ENCODE data around the gene ANKRD33B. TPM values are rescaled to one million over a fixed set of nuclear protein-coding genes. Genes with fewer than 3 reads are reported as not detected.
"Not testable (repeated sequence)": the region's sequence is repeated elsewhere in the genome, so short reads cannot be mapped to it uniquely, and the experiment has no call there.

Gene ANKRD33B
- polyA plus RNA-seq, 3 donors = 0.05 TPM; not detected in 2

DNA sequence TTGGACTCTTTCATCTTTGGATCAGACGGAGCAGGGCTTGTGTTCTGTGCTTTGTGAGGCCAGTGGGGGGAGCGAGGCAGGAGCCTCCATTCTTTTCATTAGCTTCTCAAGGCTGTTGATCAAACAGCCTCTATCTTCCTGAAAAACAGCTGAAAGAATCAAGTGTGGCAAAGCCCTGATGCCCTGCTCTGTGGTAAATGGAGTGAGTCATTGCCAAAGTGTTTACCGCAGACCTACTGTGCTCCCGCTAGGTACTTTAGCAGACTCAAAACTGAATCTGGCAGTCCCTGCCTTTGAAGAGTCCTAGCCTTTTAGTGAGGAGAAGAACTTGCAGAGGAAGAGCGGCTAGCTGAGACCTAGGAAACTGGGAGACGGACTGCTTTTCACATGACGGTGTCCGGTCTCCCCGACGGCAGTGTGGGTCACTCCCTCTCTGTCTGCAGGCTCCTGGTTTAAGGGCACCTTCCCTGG lies 3.3 kb downstream of the ANKRD33B start:
- no peaks in the 10 kb centered on the region for H4K20me1 ChIP-seq (ENCODE audit: insufficient read depth, low read length)
- no peak overlapping the region for H3K4me2 ChIP-seq (replicated peaks; ENCODE audit: extremely low read depth, low read length, poor library complexity, severe bottlenecking)
- peaks cover 30 to 36% of the 10 kb centered on the region in 2 donors for H3K4me1 ChIP-seq (ENCODE audit: control insufficient read depth in 1 of 2, insufficient read depth in 2 of 2, low read length in 2 of 2)
- TF ChIP-seq CTCF (IDR thresholded peaks at IDR 0.05) = no peak
- 98% methylated on average over 8 of the region's 10 CpGs for WGBS (ENCODE audit: insufficient coverage)
- Mint-ChIP-seq H3K27me3 (ENCODE audit: low read depth in 3 of 3) (peaks cover 29 to 41% (median 29%) of the 10 kb centered on the region in 3 donors), H3K27ac (no peak overlapping the region), H3K36me3 (peaks cover 0 to 4% of the 10 kb centered on the region in 2 donors), H3K9me3 (peaks cover 0 to 8% (median 2%) of the 10 kb centered on the region in 7 donors), H3K4me3 (no peak overlapping the region), H3K4me1 (peaks cover 44% of the 10 kb centered on the region)
- peaks cover 4 to 29% of the 10 kb centered on the region in 2 donors for H3K27me3 ChIP-seq (ENCODE audit: control insufficient read depth in 2 of 2, insufficient read depth in 2 of 2, low read length in 2 of 2)
- peaks cover 32% of the 10 kb centered on the region for H3K79me2 ChIP-seq (ENCODE audit: insufficient read depth, low read length)
- H3K9ac ChIP-seq (ENCODE audit: insufficient read depth, low read length, poor library complexity, severe bottlenecking) = no peak overlapping the region
- H2AFZ ChIP-seq (ENCODE audit: insufficient read depth, low read depth, low read length, poor library complexity, severe bottlenecking) = no peak overlapping the region
- H3K9me3 ChIP-seq (replicated peaks in 1 of 2; ENCODE audit: control insufficient read depth in 1 of 2, insufficient read depth in 1 of 2, low read length in 2 of 2) = peaks cover 0 to 4% of the 10 kb centered on the region in 2 donors
- no peak overlapping the region for H3K4me3 ChIP-seq (replicated peaks in 1 of 3; ENCODE audit: low read depth in 2 of 3, low read length in 3 of 3)
- no peak overlapping the region for H3K27ac ChIP-seq (ENCODE audit: low read depth in 1 of 2, low read length in 2 of 2)
- H3K36me3 ChIP-seq (replicated peaks in 1 of 2; ENCODE audit: control insufficient read depth in 1 of 2, insufficient read depth in 2 of 2, low read length in 2 of 2) = no peaks in the 10 kb centered on the region
- intact Hi-C loops (cut with micrococcal nuclease) = no loop called here
- DNase-seq = no peak

DNA sequence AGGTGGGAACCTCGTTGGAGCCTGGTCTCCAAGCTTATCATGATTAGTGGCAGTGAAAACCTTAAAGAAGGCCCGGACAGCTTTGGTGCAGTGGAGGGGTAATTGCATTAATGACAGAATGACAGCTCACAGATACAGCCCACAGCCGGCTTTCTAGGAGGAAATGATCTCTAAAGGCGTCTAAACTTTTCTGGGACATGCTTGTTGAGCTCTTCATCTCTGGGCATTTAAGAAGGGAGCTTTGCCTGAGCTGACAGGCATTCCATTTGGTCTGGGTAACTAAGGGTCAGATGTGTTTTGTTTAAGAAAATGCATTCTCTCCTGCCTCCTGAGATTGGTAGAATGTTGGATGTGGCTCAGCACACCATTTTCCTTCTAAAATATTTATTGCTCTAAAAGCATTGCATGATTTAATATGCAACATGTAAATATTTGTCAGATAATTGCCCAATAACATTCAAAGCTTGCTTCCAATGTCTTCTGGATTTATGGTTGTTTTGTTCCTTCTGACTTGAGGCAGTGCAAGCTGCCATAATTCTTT lies 4.0 kb downstream of the ANKRD33B start:
- Histone ChIP-seq H3K4me2 (replicated peaks; ENCODE audit: extremely low read depth, low read length, poor library complexity, severe bottlenecking) (no peak overlapping the region), H3K27ac (ENCODE audit: low read depth in 1 of 2, low read length in 2 of 2) (no peak overlapping the region), H3K27me3 (ENCODE audit: control insufficient read depth in 2 of 2, insufficient read depth in 2 of 2, low read length in 2 of 2) (peaks cover 4 to 22% of the 10 kb centered on the region in 2 donors), H3K4me1 (ENCODE audit: control insufficient read depth in 1 of 2, insufficient read depth in 2 of 2, low read length in 2 of 2) (peaks cover 23 to 29% of the 10 kb centered on the region in 2 donors), H3K9ac (ENCODE audit: insufficient read depth, low read length, poor library complexity, severe bottlenecking) (no peak overlapping the region), H3K4me3 (replicated peaks in 1 of 3; ENCODE audit: low read depth in 2 of 3, low read length in 3 of 3) (no peak overlapping the region), H3K36me3 (replicated peaks in 1 of 2; ENCODE audit: control insufficient read depth in 1 of 2, insufficient read depth in 2 of 2, low read length in 2 of 2) (no peaks in the 10 kb centered on the region), H3K9me3 (replicated peaks in 1 of 2; ENCODE audit: control insufficient read depth in 1 of 2, insufficient read depth in 1 of 2, low read length in 2 of 2) (peaks cover 0 to 4% of the 10 kb centered on the region in 2 donors), H2AFZ (ENCODE audit: insufficient read depth, low read depth, low read length, poor library complexity, severe bottlenecking) (no peak overlapping the region), H3K79me2 (ENCODE audit: insufficient read depth, low read length) (peaks cover 32% of the 10 kb centered on the region), H4K20me1 (ENCODE audit: insufficient read depth, low read length) (no peaks in the 10 kb centered on the region)
- 43% methylated on average over 3 of the region's 4 CpGs for WGBS (ENCODE audit: insufficient coverage)
- Mint-ChIP-seq H3K9me3 (peaks cover 0 to 6% (median 2%) of the 10 kb centered on the region in 7 donors), H3K36me3 (peaks cover 0 to 4% of the 10 kb centered on the region in 2 donors), H3K27me3 (ENCODE audit: low read depth in 3 of 3) (peaks cover 22 to 34% (median 24%) of the 10 kb centered on the region in 3 donors), H3K4me1 (peaks cover 40% of the 10 kb centered on the region), H3K4me3 (no peak overlapping the region), H3K27ac (peak overlapping the region in 2 of 7 donors; percentile 12 to 32)
- no peak for DNase-seq
- no peak for TF ChIP-seq CTCF (IDR thresholded peaks at IDR 0.05)
- intact Hi-C loops (cut with micrococcal nuclease) = no loop called here

GRCh38 chr5:10570540-10570939 lies 6.7 kb downstream of the ANKRD33B start:
- H4K20me1 ChIP-seq (ENCODE audit: insufficient read depth, low read length); H3K36me3 ChIP-seq (replicated peaks in 1 of 2; ENCODE audit: control insufficient read depth in 1 of 2, insufficient read depth in 2 of 2, low read length in 2 of 2); H3K27ac Mint-ChIP-seq; H3K36me3 Mint-ChIP-seq; H3K9ac ChIP-seq (ENCODE audit: insufficient read depth, low read length, poor library complexity, severe bottlenecking); H3K9me3 Mint-ChIP-seq; H3K27ac ChIP-seq (ENCODE audit: low read depth in 1 of 2, low read length in 2 of 2); H3K4me3 Mint-ChIP-seq; H3K4me1 ChIP-seq (ENCODE audit: control insufficient read depth in 1 of 2, insufficient read depth in 2 of 2, low read length in 2 of 2); intact Hi-C loops (cut with micrococcal nuclease); H3K4me2 ChIP-seq (replicated peaks; ENCODE audit: extremely low read depth, low read length, poor library complexity, severe bottlenecking); DNase-seq; H3K4me3 ChIP-seq (replicated peaks in 1 of 3; ENCODE audit: low read depth in 2 of 3, low read length in 3 of 3); H3K9me3 ChIP-seq (replicated peaks in 1 of 2; ENCODE audit: control insufficient read depth in 1 of 2, insufficient read depth in 1 of 2, low read length in 2 of 2); H2AFZ ChIP-seq (ENCODE audit: insufficient read depth, low read depth, low read length, poor library complexity, severe bottlenecking); H3K27me3 ChIP-seq (ENCODE audit: control insufficient read depth in 2 of 2, insufficient read depth in 2 of 2, low read length in 2 of 2): not testable (repeated sequence)
- H3K27me3 Mint-ChIP-seq (ENCODE audit: low read depth in 3 of 3) = peaks cover 7 to 10% (median 10%) of the 10 kb centered on the region in 3 donors
- WGBS (ENCODE audit: insufficient coverage) = no CpG with 5 or more reads among the region's 2 CpGs
- H3K4me1 Mint-ChIP-seq = peaks cover 31% of the 10 kb centered on the region
- H3K79me2 ChIP-seq (ENCODE audit: insufficient read depth, low read length) = peaks cover 28% of the 10 kb centered on the region

Measured in CD14-positive monocyte (primary cell).